Subcutaneous adipose tissue (tissue), 4 donors: ENCODE measurements around the gene REC114. TPM values are rescaled to one million over a fixed set of nuclear protein-coding genes. Genes with fewer than 3 reads are reported as not detected.

ENCODE experiments used
- CTCF ChIP-seq: fragments of 450-650 bp; IDR thresholded peaks from one replicate; pipeline ENCODE4 v1.5.1; 2016; ENCODE audit warnings: low read depth, mild to moderate bottlenecking, control low read depth, antibody characterized with exemption, moderate library complexity
- total RNA-seq, 4 donors: library from RNA; depleted of rRNA; stranded (reverse); fragments of >200 nt; gene quantifications; one replicate each; pipeline ENCODE4 v1.1.0, GENCODE V29; 2016

The REC114 gene, protein sequence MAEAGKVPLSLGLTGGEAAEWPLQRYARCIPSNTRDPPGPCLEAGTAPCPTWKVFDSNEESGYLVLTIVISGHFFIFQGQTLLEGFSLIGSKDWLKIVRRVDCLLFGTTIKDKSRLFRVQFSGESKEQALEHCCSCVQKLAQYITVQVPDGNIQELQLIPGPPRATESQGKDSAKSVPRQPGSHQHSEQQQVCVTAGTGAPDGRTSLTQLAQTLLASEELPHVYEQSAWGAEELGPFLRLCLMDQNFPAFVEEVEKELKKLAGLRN
- total RNA-seq: not detected

DNA sequence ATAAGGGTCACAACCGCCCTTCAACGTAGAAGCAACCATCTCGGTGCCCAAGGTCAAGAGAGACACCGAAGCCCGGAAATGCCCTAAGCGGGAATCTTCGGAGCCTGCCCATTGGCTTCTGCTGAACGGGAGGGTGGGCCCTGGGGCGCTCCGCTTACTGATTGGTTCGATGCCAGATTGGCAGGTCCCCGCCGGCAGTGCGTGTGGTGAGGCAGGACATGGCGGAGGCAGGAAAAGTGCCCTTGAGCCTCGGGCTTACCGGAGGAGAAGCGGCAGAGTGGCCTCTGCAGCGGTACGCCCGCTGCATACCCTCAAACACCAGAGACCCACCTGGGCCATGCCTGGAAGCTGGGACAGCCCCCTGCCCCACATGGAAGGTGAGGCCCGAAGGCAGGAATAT is at the start of gene REC114:
Gene REC114 (plus strand): TSS at position 197 of the 400 bp plus-strand sequence. CDS start 22 bp downstream, at position 219.
- no peak for TF ChIP-seq CTCF

DNA sequence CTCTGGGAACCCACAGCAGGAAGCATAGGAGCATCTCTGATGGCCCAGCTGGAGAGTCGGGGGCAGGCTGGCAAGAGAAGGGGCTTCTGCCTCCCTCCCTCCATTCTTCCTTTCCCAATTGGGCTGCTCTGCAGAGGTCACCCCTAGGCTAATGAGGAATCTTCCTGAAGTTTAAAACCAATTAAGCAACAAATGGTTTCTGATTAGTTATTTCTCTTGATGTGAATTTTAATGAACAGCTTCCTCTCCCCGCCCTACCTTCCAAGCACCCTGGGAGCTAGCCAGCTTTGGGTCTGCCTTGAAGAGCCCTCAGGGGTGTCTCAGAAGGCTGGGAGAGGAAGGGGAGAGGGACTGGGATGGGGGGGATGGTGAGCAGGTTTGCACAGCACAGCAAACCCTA is 49.6 kb upstream of the REC114 start:
- TF ChIP-seq CTCF: no peak

GRCh38 chr15:73394782-73395181 is 48.2 kb upstream of the REC114 start:
- no peak for TF ChIP-seq CTCF

DNA sequence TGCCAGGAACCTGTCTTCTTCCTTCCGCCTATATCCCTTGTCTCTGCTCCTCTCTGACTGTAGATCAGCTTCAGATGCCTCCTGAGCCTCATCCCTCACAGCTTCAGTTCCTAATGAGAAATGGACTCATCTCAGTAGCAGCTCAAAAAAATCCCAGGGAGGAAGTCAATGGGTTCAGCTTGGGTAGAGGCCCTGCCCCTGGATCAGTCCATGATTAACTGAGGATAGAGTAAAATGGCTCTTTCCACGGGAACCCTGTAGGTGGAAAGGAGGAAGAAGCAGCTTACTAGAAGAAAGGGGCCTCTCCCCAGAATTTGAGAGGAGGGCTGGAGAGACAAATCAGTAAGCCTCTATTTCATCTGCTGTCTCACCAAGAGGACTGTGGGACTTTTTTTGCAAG is 47.3 kb upstream of the REC114 start:
- no peak for TF ChIP-seq CTCF

DNA sequence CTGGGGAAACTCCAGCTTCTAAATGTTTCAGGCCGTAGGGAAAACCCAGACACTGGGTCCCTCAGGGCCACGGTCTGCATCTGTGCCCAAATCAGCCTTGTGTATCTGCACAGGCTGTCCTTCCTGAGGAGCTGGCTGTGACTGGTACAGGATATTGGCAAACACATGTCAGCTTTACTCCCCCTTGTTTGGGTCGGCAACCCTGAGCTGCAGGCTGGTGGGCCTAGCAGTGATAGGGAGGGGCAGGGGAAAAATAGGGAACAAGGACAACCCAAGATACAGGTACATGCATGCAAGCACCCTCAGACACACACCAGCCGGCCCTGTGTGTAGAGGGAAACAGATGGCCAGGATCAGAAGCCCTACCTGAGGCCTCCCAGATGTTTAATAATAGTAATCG is 45.5 kb upstream of the REC114 start:
- TF ChIP-seq CTCF: no peak

GRCh38 chr15:73398861-73399260 is 44.1 kb upstream of the REC114 start:
- no peak for TF ChIP-seq CTCF

GRCh38 chr15:73403171-73403570 is 39.8 kb upstream of the REC114 start:
- TF ChIP-seq CTCF: no peak
